Measurements from ENCODE around the gene CACNA2D4. TPM values are rescaled to one million over a fixed set of nuclear protein-coding genes. Genes with fewer than 3 reads are reported as not detected.

Gene CACNA2D4
- total and polyA plus RNA-seq, 8 donors: 1.5 to 6.5 (median 1.9) TPM

DNA sequence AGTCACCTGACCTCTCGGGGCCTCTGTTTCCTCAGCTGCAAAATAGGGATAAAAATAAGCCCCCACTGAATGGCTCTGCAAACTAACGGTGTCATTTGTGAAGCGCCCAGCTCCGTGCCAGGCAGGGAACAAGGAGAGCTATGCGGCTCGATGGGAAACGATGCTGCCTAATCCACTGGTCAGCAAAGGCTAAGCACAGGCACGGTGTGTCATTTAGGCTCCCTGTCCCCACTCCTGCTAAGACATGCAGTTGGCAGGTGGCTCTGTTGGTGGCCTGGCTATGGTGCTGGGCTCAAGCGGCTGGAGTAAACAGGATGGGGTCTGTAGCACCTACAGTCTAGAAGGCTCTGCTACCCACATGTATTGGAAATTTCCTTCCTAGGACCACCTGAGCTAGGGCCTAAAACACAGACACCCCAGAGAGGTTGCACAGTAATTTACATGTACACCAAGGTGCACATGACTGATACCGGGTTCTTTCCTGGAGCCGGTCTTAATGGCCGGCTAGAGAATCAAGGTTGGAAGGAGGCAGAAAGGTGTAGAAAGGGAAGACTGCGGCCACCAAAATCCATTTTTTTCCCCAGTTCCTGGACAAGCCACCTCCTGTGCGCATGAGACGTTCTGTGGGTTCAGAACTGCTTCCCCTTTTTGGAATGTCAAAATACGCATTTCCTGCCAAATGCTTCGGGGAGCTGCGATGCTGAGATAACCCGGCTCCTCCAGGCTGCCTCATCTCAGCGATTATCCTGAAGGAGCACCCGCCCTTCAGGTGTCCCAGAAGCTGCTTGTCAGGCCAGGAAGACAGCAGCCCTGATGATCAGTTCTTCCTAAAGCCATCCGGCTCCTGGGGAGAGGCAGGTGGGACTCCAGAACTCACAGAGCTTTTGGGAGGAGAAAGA lies 1.0 kb downstream of the CACNA2D4 start:
- ATAC-seq (peak; percentile 48), DNase-seq (peak in 1 of 4 donors; percentile 51)
- TF ChIP-seq, protein P1, sequence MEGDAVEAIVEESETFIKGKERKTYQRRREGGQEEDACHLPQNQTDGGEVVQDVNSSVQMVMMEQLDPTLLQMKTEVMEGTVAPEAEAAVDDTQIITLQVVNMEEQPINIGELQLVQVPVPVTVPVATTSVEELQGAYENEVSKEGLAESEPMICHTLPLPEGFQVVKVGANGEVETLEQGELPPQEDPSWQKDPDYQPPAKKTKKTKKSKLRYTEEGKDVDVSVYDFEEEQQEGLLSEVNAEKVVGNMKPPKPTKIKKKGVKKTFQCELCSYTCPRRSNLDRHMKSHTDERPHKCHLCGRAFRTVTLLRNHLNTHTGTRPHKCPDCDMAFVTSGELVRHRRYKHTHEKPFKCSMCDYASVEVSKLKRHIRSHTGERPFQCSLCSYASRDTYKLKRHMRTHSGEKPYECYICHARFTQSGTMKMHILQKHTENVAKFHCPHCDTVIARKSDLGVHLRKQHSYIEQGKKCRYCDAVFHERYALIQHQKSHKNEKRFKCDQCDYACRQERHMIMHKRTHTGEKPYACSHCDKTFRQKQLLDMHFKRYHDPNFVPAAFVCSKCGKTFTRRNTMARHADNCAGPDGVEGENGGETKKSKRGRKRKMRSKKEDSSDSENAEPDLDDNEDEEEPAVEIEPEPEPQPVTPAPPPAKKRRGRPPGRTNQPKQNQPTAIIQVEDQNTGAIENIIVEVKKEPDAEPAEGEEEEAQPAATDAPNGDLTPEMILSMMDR (IDR thresholded peaks at IDR 0.05): no peak
- Histone ChIP-seq H3K4me1 (peaks cover 0 to 19% of the 10 kb centered on the region in 2 donors), H3K27me3 (peaks cover 0 to 34% of the 10 kb centered on the region in 2 donors), H3K4me3 (peak overlapping the region in 1 of 2 donors; percentile 40), H3K27ac (peak overlapping the region; percentile 44 to 68), H3K36me3 (no peaks in the 10 kb centered on the region), H3K9me3 (no peaks in the 10 kb centered on the region)
- intact Hi-C loops (cut with DNase I): no loop called here

DNA sequence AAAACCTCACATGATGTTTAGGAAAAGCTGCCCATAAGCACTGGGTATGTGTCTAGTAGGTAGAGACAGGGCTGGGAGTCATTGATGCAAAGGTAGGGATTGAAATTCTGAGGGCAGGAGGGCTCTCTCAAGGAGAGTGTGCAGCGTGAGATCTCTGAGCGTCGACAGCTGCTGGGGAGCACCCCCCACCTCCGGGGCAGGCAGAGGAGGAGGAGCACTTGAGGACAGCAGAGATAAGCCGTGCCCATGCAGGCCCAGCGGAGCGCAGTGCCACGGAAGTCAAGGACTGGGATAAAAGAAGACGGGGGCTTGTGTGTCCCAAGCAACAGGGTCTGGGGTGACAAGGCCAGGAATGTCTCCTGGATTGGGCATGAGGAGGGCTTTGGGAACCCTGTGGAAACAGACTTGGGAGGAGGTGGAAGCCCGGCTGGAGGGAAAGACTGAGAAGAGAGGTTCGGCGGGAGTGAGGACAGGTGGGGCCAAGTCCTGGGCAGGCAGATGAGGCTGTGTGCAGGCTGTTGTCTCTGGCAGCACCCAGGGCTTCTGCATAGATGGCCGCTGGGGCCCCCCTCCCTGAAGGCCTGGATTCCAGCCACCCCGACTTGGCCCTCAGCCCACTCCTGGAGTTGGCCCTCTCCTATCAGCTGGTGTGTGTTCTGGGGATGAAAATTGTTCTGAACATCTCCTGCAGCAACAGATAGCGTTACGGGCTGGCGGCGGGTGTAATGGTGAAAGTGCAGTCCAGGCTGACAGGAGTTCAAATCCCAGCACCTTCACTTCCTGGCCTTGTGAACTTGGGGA lies 1.9 kb downstream of the CACNA2D4 start:
- ATAC-seq (peak; percentile 48), DNase-seq (peak in 3 of 4 donors; percentile 32 to 77 (median 44))
- Histone ChIP-seq H3K4me3 (no peak overlapping the region), H3K36me3 (no peaks in the 10 kb centered on the region), H3K27ac (no peak overlapping the region), H3K4me1 (peaks cover 0 to 19% of the 10 kb centered on the region in 2 donors), H3K27me3 (peaks cover 0 to 34% of the 10 kb centered on the region in 2 donors), H3K9me3 (no peaks in the 10 kb centered on the region)
- intact Hi-C loops (cut with DNase I): no loop called here
- TF ChIP-seq, protein P1 (IDR thresholded peaks at IDR 0.05): no peak

GRCh38 chr12:1915082-1915968 lies 3.1 kb downstream of the CACNA2D4 start:
- Histone ChIP-seq H3K4me3 (no peak overlapping the region), H3K4me1 (peaks cover 0 to 16% of the 10 kb centered on the region in 2 donors), H3K36me3 (no peaks in the 10 kb centered on the region), H3K27ac (no peak overlapping the region), H3K9me3 (no peaks in the 10 kb centered on the region), H3K27me3 (peaks cover 0 to 39% of the 10 kb centered on the region in 2 donors)
- intact Hi-C loops (cut with DNase I): no loop called here
- DNase-seq: peak in 1 of 4 donors; percentile 27
- TF ChIP-seq, protein P1 (IDR thresholded peaks at IDR 0.05): no peak
- no peak for ATAC-seq

DNA sequence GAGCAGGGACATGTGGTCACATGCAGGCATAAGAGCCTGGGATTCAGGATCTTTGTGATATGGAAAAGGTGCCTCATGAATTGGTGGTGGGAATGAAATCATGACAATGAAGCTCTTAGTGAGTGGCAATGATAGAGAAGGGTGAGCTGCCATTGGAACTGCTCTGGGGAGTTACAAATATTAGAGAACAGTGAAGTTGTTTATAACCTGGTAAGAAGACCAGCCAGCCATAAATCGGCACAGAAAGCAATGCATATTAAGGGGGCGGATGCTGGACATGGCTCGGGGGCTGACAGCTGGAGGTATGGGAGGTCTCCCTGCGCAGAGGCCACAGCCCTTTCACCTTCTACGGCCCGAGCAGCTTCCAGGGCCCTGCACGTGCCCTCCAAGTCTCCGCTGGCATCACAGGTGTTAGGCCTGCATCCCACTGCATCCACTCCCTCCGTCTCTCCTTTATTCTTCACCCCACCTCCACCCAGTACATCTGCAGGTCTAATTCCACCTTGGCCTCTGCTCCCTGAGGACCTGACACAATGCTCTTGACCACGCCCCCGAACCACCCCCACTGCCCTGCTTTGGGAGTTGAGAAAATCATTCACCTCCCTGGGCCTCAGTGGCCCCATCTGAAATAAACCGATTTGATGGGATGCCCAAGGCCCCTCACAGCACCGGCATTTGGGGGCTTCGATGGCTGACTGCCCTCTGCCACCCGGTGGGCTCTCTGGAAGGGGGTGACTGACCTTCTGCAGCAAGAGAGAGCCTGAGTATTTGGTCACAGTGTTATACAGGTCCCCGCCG lies 4.1 kb downstream of the CACNA2D4 start:
- TF ChIP-seq, protein P1 (IDR thresholded peaks at IDR 0.05): no peak
- H3K4me1 ChIP-seq: peaks cover 0 to 16% of the 10 kb centered on the region in 2 donors

More for the DNA sequence above, 4.1 kb downstream of the CACNA2D4 start:
- H3K4me3 ChIP-seq: no peak overlapping the region
- ATAC-seq (no peak), DNase-seq (peak in 1 of 4 donors; percentile 25)
- H3K9me3 ChIP-seq: no peaks in the 10 kb centered on the region
- H3K27me3 ChIP-seq: peaks cover 0 to 47% of the 10 kb centered on the region in 2 donors
- intact Hi-C loops (cut with DNase I): no loop called here
- no peaks in the 10 kb centered on the region for H3K36me3 ChIP-seq
- H3K27ac ChIP-seq: no peak overlapping the region
